Measurements from ENCODE around the gene HADH.
A peak's percentile ranks its signal among the peaks of the same experiment; 100 is the strongest.

The HADH gene

GRCh38 chr4:108058685-108059440 lies 69.2 kb downstream of the HADH start:
- DNase-seq (ENCODE audit: low spot score) = no peak

- peak; percentile 19 for DNase-seq (ENCODE audit: low spot score)
Observed at GRCh38 chr4:108060164-108060563, 70.5 kb downstream of the HADH start.

GRCh38 chr4:108060686-108061321 lies 71.1 kb downstream of the HADH start:
- no peak for DNase-seq (ENCODE audit: low spot score)

GRCh38 chr4:108068442-108068841 lies 78.8 kb downstream of the HADH start:
- DNase-seq (ENCODE audit: low spot score) = no peak

DNA sequence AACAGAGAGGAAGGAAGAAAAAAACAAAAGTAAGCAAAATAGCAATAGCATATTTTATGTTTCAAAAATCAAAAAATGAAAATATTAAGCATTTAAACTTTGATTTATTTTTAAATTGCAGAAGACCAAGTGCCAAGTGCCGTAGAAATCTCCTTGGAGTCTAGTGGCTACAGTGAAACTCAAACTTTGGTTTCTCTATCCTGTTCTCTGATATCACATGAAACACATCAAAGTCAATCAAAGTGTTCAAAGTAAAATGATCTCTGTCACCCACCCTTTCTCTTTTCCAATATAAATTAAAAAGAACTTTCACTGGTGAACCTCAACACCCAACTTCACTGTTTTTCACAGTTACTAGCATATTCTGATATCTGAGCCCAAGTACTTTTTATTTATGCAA lies 81.1 kb downstream of the HADH start:
- no peak for DNase-seq (ENCODE audit: low spot score)

GRCh38 chr4:108072300-108072699 lies 82.6 kb downstream of the HADH start:
- DNase-seq (ENCODE audit: low spot score) = peak; percentile 85

GRCh38 chr4:108078024-108078733 lies 88.5 kb downstream of the HADH start:
- DNase-seq (ENCODE audit: low spot score) = no peak

DNA sequence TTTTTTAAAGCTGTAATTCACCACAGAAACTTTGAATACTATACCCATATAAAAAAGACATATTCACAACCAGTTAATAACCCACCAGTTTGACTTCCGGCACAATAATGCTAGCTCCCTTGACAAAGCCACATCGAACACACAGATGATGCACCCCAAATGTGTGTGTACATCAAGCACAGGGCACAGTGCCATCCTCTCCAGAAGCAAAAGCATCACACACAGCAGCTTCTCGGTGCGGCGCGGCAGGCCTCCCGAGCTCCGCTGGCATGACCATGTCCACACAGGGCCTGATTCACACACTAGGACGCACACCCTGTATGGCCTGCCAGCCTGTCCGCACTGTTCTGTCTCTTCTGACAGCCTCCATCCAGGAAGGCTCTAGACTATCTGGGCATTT lies 91.1 kb downstream of the HADH start:
- DNase-seq (ENCODE audit: low spot score) = peak; percentile 55

DNA sequence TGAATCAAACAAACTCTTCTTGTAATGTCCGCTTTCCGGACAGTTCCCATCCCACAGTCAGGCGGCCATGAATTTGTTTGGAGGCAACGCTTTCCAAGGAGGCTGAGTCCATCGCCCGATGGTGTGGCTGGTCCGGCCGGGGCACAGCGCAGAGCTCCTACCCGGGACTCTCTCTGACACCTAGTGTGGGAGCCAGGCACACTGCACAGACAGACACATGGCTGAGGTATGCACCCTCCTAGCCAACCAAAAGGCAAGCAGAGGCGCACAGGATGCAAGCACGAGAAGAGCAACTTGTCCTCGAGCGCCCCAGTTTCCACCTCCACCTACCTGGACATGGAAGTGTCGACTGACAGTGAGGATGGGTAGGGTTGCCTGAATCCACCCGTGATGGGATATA lies 91.6 kb downstream of the HADH start:
- DNase-seq (ENCODE audit: low spot score) = no peak

All from CD4-positive, alpha-beta T cell treated with Interleukin-15 for 4 hours (primary cell).